ENCODE measurements around the gene MYOZ3.

- TF ChIP-seq CTCF (IDR thresholded peaks at IDR 0.05) (no peak), EZH2phosphoT487 (IDR thresholded peaks at IDR 0.05; ENCODE audit: borderline replicate concordance, low read depth) (no peak)
Observed at GRCh38 chr5:150648294-150649107, 12.6 kb upstream of the MYOZ3 start.
